Measurements from ENCODE around the gene SYTL2. TPM values are rescaled to one million over a fixed set of nuclear protein-coding genes. Genes with fewer than 3 reads are reported as not detected.
"Not testable (repeated sequence)": the region's sequence is repeated elsewhere in the genome, so short reads cannot be mapped to it uniquely, and the experiment has no call there.

Gene SYTL2
- total and polyA plus RNA-seq, 9 donors = 4.2 to 26.1 (median 8.2) TPM

GRCh38 chr11:85843929-85844328 lies 33.0 kb upstream of the SYTL2 start:
- 91 to 96% (median 92%) methylated on average over 3 of the region's 3 CpGs for WGBS, 3 donors
- no peak for TF ChIP-seq CTCF (IDR thresholded peaks at IDR 0.05)
- TF ChIP-seq POLR2A (IDR thresholded peaks at IDR 0.05) = no peak
- no peak for TF ChIP-seq EP300 (IDR thresholded peaks at IDR 0.05)
- DNase-seq = no peak

GRCh38 chr11:85840932-85841331 lies 30.0 kb upstream of the SYTL2 start:
- H3K36me3 ChIP-seq; intact Hi-C loops (cut with DNase I); H3K27me3 ChIP-seq: not testable (repeated sequence)

More at GRCh38 chr11:85843929-85844328, 33.0 kb upstream of the SYTL2 start:
- Histone ChIP-seq H3K36me3 (no peaks in the 10 kb centered on the region), H3K4me1 (ENCODE audit: insufficient read depth) (no peaks in the 10 kb centered on the region), H3K27me3 (no peaks in the 10 kb centered on the region), H3K4me3 (no peak overlapping the region), H3K9me3 (no peaks in the 10 kb centered on the region), H3K27ac (no peak overlapping the region)
- intact Hi-C loops (cut with DNase I) = no loop called here

GRCh38 chr11:85835729-85836128 lies 24.8 kb upstream of the SYTL2 start:
- intact Hi-C loops (cut with DNase I) = no loop called here
- Histone ChIP-seq H3K4me3 (no peak overlapping the region), H3K36me3 (no peaks in the 10 kb centered on the region), H3K9me3 (no peaks in the 10 kb centered on the region), H3K4me1 (ENCODE audit: insufficient read depth) (no peaks in the 10 kb centered on the region), H3K27me3 (no peaks in the 10 kb centered on the region), H3K27ac (no peak overlapping the region)
- 76 to 86% (median 85%) methylated on average over 3 of the region's 3 CpGs for WGBS, 3 donors
- DNase-seq = no peak
- TF ChIP-seq CTCF (IDR thresholded peaks at IDR 0.05) = no peak
- TF ChIP-seq EP300 (IDR thresholded peaks at IDR 0.05) = no peak
- TF ChIP-seq POLR2A (IDR thresholded peaks at IDR 0.05) = no peak

More at GRCh38 chr11:85840932-85841331, 30.0 kb upstream of the SYTL2 start:
- H3K27ac ChIP-seq; H3K4me1 ChIP-seq (ENCODE audit: insufficient read depth); H3K4me3 ChIP-seq; DNase-seq; H3K9me3 ChIP-seq: not testable (repeated sequence)

GRCh38 chr11:85835263-85835662 lies 24.3 kb upstream of the SYTL2 start:
- no peaks in the 10 kb centered on the region for H3K4me1 ChIP-seq (ENCODE audit: insufficient read depth)
- TF ChIP-seq EP300 (IDR thresholded peaks at IDR 0.05) (no peak), CTCF (IDR thresholded peaks at IDR 0.05) (no peak), POLR2A (IDR thresholded peaks at IDR 0.05) (no peak)
- no peaks in the 10 kb centered on the region for H3K36me3 ChIP-seq
- WGBS, 3 donors = 96 to 98% (median 97%) methylated on average over 1 of the region's 1 CpG
- H3K9me3 ChIP-seq = no peaks in the 10 kb centered on the region
- no peak overlapping the region for H3K27ac ChIP-seq
- intact Hi-C loops (cut with DNase I) = no loop called here
- H3K4me3 ChIP-seq = no peak overlapping the region
- DNase-seq = no peak
- H3K27me3 ChIP-seq = no peaks in the 10 kb centered on the region

- Histone ChIP-seq H3K4me3 (no peak overlapping the region), H3K9me3 (no peaks in the 10 kb centered on the region), H3K27me3 (no peaks in the 10 kb centered on the region), H3K36me3 (no peaks in the 10 kb centered on the region), H3K4me1 (ENCODE audit: insufficient read depth) (peaks cover 11% of the 10 kb centered on the region), H3K27ac (no peak overlapping the region)
- no peak for DNase-seq
- intact Hi-C loops (cut with DNase I) = no loop called here
- no peak for TF ChIP-seq POLR2A (IDR thresholded peaks at IDR 0.05)
- no peak for TF ChIP-seq EP300 (IDR thresholded peaks at IDR 0.05)
- TF ChIP-seq CTCF (IDR thresholded peaks at IDR 0.05) = no peak
Observed at GRCh38 chr11:85831050-85831449, 20.1 kb upstream of the SYTL2 start.

Data from ovary (tissue), 9 donors.